IPS-NIHi7 (cell line): Measurements from ENCODE around the gene IGDCC3.
A peak's percentile ranks its signal among the peaks of the same experiment; 100 is the strongest.

Experiments
- DNase-seq: peaks from one replicate; pipeline ENCODE4 v3.0.0; 2012; ENCODE audit warnings: mixed read lengths; ENCODE audit errors: extremely low spot score

The IGDCC3 gene

GRCh38 chr15:65292938-65293518, 84.8 kb downstream of the IGDCC3 start:
- no peak for DNase-seq

GRCh38 chr15:65290228-65290627, 87.6 kb downstream of the IGDCC3 start:
- DNase-seq: no peak

GRCh38 chr15:65289261-65289854, 88.4 kb downstream of the IGDCC3 start:
- no peak for DNase-seq

- no peak for DNase-seq
These were observed 90.3 kb downstream of the IGDCC3 start for GRCh38 chr15:65287520-65287855.

- peak; percentile 93 for DNase-seq
These were observed 90.9 kb downstream of the IGDCC3 start, which contains the start of gene PARP16 for GRCh38 chr15:65286704-65287519. Gene PARP16 (minus strand): TSS chr15:65286883. CDS start chr15:65286426, 457 bp downstream.

- peak; percentile 62 for DNase-seq
These were observed 91.6 kb downstream of the IGDCC3 start for GRCh38 chr15:65286069-65286703.

- no peak for DNase-seq
These were observed 92.3 kb downstream of the IGDCC3 start for GRCh38 chr15:65285291-65286068.

GRCh38 chr15:65278480-65278879, 99.3 kb downstream of the IGDCC3 start:
- no peak for DNase-seq
